Stomach (tissue), 4 donors: Measurements from ENCODE around the gene C1orf35.

Experiments
- CTCF ChIP-seq, 7 experiments: fragments of 450-650 bp in 4 of 7; fragments of 200-600 bp in 3 of 7; sonication (generic) in 3 of 7; IDR thresholded peaks; one replicate each; pipeline ENCODE4 v1.5.1; 2016 to 2019; ENCODE audit warnings: antibody characterized with exemption in 7 of 7, control low read depth in 2 of 7, mild to moderate bottlenecking in 1 of 7
- POLR2A ChIP-seq, 4 donors: fragments of 450-650 bp; IDR thresholded peaks; one replicate each; pipeline ENCODE4 v1.6.1; 2016; ENCODE audit warnings: antibody characterized with exemption in 4 of 4, control low read depth in 2 of 4, mild to moderate bottlenecking in 1 of 4, moderate library complexity in 1 of 4

GRCh38 chr1:228104526-228105269, 1.6 kb upstream of the C1orf35 start:
- TF ChIP-seq CTCF (IDR thresholded peaks at IDR 0.05) (no peak), POLR2A (IDR thresholded peaks at IDR 0.05) (no peak)
